GM12892 (cell line): ENCODE measurements around the gene SRP19.
"Not testable (repeated sequence)": the region's sequence is repeated elsewhere in the genome, so short reads cannot be mapped to it uniquely, and the experiment has no call there.

Source experiments
- DNase-seq: peaks from one replicate; pipeline ENCODE4 v3.0.0; 2011; ENCODE audit not compliant: insufficient read length
- FAIRE-seq: peaks from 2 replicates; lab custom pipeline; 2011; peaks lifted over from hg19 to GRCh38; lab: Jason Lieb, UNC
- POLR2A ChIP-seq: IDR thresholded peaks from 2 replicates; pipeline ENCODE4 v1.6.1; 2011; ENCODE audit warnings: low read depth, low read length, control low read depth
- POLR2AphosphoS5 ChIP-seq: IDR thresholded peaks from 2 replicates; pipeline ENCODE4 v1.6.1; 2011; ENCODE audit warnings: low read depth, low read length, control low read depth
- TAF1 ChIP-seq: IDR thresholded peaks from 2 replicates; pipeline ENCODE4 v1.6.1; 2011; ENCODE audit warnings: low read depth, mild to moderate bottlenecking, control low read depth, low read length, borderline replicate concordance

Gene SRP19

GRCh38 chr5:112876362-112876761 lies 15.3 kb downstream of the SRP19 start:
- no peak for TF ChIP-seq TAF1
- DNase-seq, result no peak
- FAIRE-seq, result no peak

- DNase-seq, result no peak
- TF ChIP-seq POLR2A, result no peak
- no peak for TF ChIP-seq POLR2AphosphoS5
- TF ChIP-seq TAF1, result no peak
- FAIRE-seq, result no peak
Measured at GRCh38 chr5:112878101-112878500, 17.0 kb downstream of the SRP19 start.

GRCh38 chr5:112878760-112879159 lies 17.7 kb downstream of the SRP19 start:
- FAIRE-seq, result no peak
- TF ChIP-seq POLR2A (no peak), POLR2AphosphoS5 (no peak), TAF1 (no peak)
- no peak for DNase-seq

- no peak for DNase-seq
- no peak for TF ChIP-seq TAF1
- TF ChIP-seq POLR2AphosphoS5, result no peak
- TF ChIP-seq POLR2A, result no peak
- no peak for FAIRE-seq
Measured at GRCh38 chr5:112880219-112880964, 19.3 kb downstream of the SRP19 start.

GRCh38 chr5:112883192-112883591 lies 22.1 kb downstream of the SRP19 start:
- no peak for DNase-seq
- no peak for FAIRE-seq
- TF ChIP-seq POLR2AphosphoS5 (no peak), TAF1 (no peak), POLR2A (no peak)

- no peak for TF ChIP-seq POLR2A
- TF ChIP-seq POLR2AphosphoS5, result no peak
- no peak for TF ChIP-seq TAF1
Measured at GRCh38 chr5:112885001-112885400, 23.9 kb downstream of the SRP19 start.

GRCh38 chr5:112886975-112887374 lies 25.9 kb downstream of the SRP19 start:
- no peak for TF ChIP-seq POLR2AphosphoS5
- TF ChIP-seq POLR2A, result no peak
- no peak for TF ChIP-seq TAF1
- no peak for FAIRE-seq
- no peak for DNase-seq

More at GRCh38 chr5:112885001-112885400, 23.9 kb downstream of the SRP19 start:
- DNase-seq (no peak), FAIRE-seq (no peak)

- DNase-seq, FAIRE-seq: not testable (repeated sequence)
Measured at GRCh38 chr5:112892066-112892465, 31.0 kb downstream of the SRP19 start.

- FAIRE-seq, result no peak
Measured at GRCh38 chr5:112892776-112893175, 31.7 kb downstream of the SRP19 start.

GRCh38 chr5:112895682-112896081 lies 34.6 kb downstream of the SRP19 start:
- TF ChIP-seq POLR2AphosphoS5, result no peak
- no peak for TF ChIP-seq POLR2A
- no peak for TF ChIP-seq TAF1
- no peak for FAIRE-seq
- DNase-seq, result no peak

More at GRCh38 chr5:112892776-112893175, 31.7 kb downstream of the SRP19 start:
- no peak for DNase-seq
- TF ChIP-seq TAF1 (no peak), POLR2A (no peak), POLR2AphosphoS5 (no peak)

- TF ChIP-seq POLR2AphosphoS5 (no peak), TAF1 (no peak), POLR2A (no peak)
- DNase-seq, result no peak
- no peak for FAIRE-seq
Measured at GRCh38 chr5:112902561-112902960, 41.5 kb downstream of the SRP19 start.

GRCh38 chr5:112904996-112905395 lies 43.9 kb downstream of the SRP19 start:
- not testable (repeated sequence) for FAIRE-seq, DNase-seq

- DNase-seq (no peak), FAIRE-seq (no peak)
- TF ChIP-seq POLR2AphosphoS5 (no peak), POLR2A (no peak), TAF1 (no peak)
Measured at GRCh38 chr5:112906637-112907036, 45.5 kb downstream of the SRP19 start.
